Stimulated activated CD4-positive, alpha-beta T cell treated with anti-CD3 and anti-CD28 coated beads, Interleukin-2, amount 100 ng/mL, for 48 hours (primary cell): ENCODE results near the gene PTPN14.

Experiments
- DNase-seq, 2 donors: peaks; one replicate each; pipeline ENCODE4 v3.0.0-alpha.2; 2020

PTPN14 gene

DNA sequence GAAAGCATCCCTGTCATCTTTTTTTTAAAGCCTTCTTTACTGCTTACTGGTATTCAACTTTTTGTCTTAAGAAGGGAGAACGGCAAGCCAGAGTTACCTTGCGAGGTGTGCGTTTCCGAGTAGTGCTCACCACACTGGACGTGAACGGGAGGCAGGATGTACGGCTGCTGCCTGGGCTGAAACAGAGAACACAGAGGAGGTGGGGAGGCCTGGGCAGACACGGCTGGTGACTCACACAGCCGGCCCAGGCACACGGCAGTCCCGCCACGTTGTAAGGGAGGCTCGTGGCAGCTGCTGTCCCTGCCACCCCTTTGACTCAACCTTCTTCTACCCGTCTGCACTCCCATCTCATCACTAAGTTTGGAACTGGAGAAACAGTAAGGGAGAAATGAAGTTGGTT lies 164.7 kb downstream of the PTPN14 start:
- DNase-seq = no peak

DNA sequence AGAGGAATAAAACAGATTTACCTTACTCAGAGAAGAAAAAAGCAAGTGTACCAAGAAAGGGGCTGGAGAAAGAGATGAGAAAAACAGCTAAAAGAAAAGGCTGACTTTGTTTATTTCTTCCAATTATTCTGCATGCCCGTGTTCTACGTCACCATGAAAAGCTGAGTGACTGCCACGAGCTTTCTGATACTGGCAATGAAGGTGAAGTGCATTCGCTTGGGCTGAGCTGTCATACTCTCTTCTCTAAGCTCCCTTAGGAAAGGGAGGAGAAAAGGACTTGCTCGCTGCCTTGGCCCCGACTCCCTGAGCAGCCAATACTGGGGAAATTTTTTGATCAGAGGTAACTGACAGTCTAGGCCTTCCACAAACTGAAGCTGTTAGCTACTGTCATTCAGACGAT lies 165.1 kb downstream of the PTPN14 start:
- no peak for DNase-seq

DNA sequence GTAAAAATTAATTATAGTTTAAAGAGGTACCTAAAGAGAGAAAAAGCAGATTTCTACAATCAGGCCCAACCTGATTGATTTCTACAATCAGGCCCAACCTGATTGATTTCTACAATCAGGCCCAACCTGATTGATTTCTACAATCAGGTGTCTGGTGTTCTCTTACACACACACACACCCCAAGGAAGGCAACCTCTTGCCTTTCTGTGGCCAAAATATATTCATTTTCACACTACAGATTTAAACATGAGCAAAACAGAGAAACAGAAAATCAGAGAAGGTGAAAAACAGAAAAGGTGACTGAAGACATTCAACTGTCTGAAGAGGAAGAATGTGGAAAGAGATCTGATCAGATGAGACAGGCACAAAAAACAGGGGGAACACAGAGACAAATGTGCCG lies 166.0 kb downstream of the PTPN14 start:
- no peak for DNase-seq

DNA sequence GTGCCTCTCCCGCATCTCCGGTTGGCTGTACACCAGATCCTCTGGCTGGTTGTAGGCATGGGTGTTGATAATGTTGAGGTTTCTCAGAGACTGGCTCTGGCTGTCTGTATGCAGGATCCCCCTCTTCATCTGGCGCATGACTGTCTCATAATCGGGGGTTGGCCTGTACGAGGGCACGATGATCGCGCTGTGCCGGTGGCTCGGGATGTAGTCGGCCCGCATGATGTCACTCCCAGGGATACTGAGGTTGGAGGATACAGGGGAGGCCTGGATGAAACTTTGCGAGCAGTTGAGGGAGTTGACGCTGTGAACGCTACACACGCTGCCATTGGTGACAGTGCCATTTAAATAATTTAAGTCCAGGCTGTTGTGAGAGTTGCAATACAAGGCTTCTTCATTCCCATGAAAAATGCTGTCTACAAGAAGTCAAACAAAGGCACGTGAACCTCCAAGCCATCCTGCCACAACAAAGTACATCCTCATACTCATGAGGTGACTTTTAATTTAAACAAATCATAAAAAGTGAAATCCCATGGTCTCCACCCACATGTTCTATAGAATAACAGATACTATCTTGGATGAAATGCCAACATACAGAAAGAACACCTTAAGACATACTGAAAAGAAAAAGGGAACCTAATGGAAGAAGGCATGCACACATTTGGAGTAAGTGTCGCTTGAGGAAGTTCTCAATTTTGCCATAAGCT lies 166.9 kb downstream of the PTPN14 start:
- DNase-seq = no peak

DNA sequence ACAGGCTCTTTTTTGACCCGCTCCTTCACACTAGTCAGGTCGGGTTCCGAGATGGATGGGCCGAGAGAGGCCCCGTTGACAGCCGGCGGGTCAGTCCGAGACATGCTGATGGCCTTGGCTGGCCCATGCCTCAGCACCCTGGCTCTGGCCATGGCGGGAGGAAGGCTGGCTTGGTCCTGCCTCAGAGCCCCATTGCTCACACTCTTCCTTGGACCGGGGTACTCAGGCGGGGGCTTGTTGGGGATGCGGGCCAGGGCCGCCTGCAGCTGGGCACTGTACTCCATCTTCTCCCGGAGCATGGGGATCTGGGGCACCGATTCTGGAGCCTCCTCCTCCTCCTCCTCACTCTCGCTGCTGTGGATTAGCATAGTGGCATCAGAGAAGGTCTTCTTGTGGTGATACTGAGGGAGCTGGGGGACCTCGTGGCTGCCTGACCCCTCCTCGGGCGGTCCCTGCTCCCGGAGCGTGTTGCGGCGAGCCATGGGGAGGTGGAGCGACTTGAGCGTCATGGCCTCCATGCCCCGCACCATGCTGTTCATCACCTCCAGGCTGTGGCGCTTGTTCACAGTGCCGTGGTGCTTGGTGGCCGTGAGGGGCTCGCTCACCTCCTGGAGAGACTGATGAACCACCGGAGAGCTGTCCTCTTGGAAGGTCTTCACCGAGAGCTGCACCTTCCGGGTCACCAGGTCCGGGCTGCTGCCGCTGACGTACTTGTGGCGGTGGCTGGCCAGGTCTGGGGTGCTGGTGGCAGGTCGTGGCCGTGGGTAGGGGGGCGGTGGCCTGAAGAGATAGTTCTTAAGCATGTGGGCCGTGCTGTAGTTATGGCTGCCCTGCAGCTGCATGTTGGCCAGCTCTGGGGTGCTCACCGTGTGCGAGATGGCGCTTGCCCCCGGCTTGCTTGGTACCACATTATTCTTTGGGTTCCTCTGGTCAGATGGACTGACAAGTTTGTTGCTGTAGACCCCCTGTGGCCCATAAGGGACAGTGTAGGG lies 167.7 kb downstream of the PTPN14 start:
- no peak for DNase-seq

DNA sequence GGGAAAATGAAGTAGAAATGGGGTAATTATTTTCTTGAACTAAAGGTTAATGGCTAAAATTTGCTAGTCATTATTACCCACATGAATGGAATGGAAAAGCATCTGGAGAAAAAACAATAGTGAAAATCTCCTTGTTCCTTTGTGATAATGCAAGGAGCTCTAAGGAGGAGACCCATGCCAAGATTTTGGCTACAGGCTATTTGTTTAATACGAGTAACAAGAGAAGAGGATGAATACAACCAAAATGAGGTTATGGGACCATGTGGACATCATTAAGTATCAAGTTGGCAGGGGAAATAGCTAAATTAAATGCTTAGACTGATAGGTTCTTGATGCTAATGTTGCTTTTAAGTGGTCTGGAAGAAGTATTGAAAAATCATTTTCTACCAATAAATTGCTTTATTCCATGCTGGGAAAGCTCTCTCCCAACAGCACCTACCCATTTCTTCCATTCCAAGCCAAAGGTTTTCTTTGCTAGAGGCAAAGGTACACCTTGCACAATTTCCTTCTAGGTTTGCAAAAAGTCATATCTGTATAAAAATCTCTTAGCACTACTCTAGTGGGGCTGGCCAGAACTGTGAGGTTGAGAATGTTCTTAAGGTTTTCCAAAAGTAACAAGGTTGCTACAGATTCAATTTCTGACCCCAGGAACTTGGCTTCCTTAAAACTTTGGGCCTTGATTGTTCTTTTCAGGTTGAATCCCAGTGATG lies 170.3 kb downstream of the PTPN14 start:
- no peak for DNase-seq

DNA sequence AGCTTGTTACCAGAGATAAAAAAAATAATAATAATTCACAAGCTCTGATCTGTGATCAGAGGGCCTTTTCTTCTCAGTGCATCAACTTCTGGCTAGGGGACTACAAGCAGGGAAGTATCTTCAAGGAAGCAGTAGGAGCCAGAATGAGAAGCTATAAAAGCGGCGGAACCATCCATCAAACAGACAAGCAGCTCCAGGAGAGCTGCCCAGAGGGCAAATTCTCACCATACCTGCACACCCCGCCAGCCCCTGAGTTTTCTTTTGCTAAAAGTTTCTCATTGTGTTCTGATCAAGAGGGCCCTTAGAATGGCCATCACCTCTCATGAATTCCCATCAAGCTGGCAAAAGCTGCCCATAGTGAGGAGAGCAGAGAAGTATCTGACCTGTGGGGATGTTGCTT lies 171.0 kb downstream of the PTPN14 start:
- DNase-seq = no peak

DNA sequence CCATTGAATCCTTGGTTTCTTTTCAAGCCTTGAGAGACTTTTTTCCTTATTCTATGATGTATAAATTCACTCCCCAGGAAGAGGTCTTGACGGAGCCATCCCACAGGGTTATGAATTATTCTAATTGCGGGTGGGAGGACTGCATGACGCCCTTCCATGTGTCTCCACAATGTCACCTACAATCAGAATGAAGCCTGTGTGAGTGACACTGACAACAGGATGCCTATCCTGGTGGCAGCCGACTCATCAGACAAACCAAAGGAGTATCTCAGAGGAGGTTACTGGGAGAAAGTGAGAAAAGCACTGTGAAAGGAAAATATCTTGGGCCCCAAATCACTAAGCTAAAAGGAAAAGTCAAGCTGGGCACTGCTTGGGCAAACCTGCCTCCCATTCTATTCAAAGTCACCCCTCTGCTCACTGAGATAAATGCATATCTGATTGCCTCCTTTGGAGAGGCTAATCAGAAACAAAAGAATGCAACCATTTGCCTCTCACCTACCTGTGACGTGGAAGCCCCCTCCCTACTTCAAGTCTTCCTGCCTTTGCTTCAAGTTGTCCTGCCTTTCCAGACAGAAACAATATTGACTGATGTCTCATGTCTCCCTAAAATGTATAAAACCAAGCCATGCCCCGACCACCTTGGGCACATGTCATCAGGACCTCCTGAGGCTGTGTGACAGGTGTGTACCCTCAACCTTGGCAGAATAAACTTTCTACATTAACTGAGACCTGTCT lies 172.0 kb downstream of the PTPN14 start:
- DNase-seq = no peak

GRCh38 chr1:214378492-214378891 lies 172.9 kb downstream of the PTPN14 start:
- DNase-seq = no peak

DNA sequence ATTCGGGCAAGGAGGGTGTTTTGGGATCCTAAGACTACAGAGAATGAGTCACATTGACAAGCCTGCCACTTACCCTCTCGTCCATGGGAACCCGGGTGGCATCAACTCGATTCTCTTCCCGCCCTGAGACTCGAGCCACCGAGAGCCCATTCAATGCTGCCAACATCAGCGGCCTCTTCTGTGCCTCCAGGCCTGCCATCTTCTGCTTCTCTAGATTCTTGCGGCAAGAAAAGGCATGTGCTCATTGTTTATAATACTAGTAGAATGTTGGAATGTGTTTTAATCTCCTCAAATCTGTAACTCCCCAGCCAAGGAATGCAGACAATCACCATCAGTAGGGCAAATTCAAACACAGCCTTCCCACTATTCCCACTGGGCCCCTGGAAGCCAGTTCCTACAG lies 173.5 kb downstream of the PTPN14 start:
- DNase-seq = no peak

DNA sequence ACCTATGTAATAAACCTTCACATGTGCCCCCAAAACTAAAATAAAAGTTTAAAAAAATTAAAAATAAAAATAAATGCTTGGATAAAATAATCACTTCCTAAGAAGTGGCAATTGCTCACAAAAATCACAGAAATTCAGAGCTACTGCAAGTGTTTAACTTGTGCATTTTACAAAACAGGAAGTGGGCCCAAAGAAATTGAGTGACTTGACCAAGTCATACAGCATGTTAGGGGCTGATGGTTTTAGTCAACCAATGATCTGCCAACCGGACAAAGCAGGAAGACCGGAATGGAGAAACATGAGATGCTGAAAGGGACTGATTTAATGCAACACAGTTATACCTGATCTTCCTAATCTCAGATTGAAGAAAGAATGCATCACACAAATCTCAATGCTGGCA lies 173.9 kb downstream of the PTPN14 start:
- no peak for DNase-seq

- DNase-seq = no peak
Measured at GRCh38 chr1:214372092-214372491, 179.3 kb downstream of the PTPN14 start.

- no peak for DNase-seq
Measured at GRCh38 chr1:214370615-214371014, 180.8 kb downstream of the PTPN14 start.

DNA sequence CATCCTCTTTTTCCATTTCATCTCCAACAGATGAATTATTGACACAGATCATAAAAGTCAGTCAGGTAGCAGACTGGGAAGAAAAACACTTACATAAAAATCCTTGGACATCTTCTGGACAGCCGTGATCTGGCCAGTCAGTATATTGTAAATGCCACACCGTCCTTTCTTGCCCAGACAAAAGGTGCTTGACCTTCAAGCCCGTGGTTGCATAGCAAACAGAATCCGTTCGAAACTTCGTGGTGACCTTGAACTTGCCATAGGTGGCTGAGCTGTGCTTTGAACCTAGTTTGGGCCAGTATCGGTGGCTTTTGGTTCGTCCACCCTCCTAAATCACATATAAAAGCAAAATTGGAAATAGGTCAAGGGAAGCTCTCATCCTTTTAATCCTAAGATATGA lies 182.0 kb downstream of the PTPN14 start:
- no peak for DNase-seq

GRCh38 chr1:214367841-214368240 lies 183.6 kb downstream of the PTPN14 start:
- DNase-seq = no peak

GRCh38 chr1:214364786-214365295 lies 186.6 kb downstream of the PTPN14 start:
- DNase-seq = no peak

- no peak for DNase-seq
Measured at GRCh38 chr1:214364386-214364785, 187.0 kb downstream of the PTPN14 start.

DNA sequence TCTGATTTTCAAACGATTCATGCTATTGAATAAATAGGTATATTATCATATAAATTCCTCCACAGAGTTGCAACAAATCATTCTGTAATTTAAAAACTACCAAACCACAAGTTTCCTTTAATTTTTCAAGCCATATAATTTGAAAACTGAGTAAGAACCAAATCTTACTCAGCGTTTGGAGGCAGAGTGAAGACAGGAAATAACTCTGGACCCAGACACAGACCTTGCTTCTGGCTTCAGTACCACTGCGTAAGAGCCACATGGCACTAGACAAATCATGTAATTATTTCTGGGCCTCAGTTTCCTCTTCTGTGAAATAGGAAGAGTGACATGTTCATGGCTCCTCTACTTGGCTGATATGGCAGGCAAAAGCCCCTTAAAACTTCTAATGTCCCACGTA lies 188.0 kb downstream of the PTPN14 start:
- DNase-seq = no peak

GRCh38 chr1:214362188-214362882 lies 189.1 kb downstream of the PTPN14 start:
- DNase-seq = no peak

GRCh38 chr1:214361636-214362035 lies 189.8 kb downstream of the PTPN14 start:
- no peak for DNase-seq

GRCh38 chr1:214360525-214361164 lies 190.8 kb downstream of the PTPN14 start:
- no peak for DNase-seq
